ENCODE results near the gene EFCAB6.

The EFCAB6 gene

DNA sequence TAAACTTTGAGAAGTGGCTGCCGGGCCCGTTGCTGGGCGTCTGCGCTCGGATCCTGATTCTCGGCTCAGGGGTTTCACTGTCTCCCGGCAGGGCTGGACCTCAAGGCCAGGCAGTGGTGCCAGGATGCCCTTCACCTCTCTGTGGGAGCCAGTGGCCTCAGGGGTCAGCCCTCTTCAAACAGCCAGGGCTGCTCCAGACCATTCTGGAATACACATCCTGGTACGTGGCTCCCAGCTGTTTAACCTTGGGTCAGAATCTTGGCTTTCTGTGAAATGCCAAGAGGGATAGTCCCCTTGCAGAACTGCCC, 329.8 kb downstream of the EFCAB6 start:
- H3K4me3 ChIP-seq (ENCODE audit: low read depth, low read length) = no peak overlapping the region
- TF ChIP-seq, protein P1, sequence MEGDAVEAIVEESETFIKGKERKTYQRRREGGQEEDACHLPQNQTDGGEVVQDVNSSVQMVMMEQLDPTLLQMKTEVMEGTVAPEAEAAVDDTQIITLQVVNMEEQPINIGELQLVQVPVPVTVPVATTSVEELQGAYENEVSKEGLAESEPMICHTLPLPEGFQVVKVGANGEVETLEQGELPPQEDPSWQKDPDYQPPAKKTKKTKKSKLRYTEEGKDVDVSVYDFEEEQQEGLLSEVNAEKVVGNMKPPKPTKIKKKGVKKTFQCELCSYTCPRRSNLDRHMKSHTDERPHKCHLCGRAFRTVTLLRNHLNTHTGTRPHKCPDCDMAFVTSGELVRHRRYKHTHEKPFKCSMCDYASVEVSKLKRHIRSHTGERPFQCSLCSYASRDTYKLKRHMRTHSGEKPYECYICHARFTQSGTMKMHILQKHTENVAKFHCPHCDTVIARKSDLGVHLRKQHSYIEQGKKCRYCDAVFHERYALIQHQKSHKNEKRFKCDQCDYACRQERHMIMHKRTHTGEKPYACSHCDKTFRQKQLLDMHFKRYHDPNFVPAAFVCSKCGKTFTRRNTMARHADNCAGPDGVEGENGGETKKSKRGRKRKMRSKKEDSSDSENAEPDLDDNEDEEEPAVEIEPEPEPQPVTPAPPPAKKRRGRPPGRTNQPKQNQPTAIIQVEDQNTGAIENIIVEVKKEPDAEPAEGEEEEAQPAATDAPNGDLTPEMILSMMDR (conservative IDR thresholded peaks at IDR 0.05; ENCODE audit: low read depth, low read length) = no peak
- no peak for DNase-seq (ENCODE audit: low read depth)

DNA sequence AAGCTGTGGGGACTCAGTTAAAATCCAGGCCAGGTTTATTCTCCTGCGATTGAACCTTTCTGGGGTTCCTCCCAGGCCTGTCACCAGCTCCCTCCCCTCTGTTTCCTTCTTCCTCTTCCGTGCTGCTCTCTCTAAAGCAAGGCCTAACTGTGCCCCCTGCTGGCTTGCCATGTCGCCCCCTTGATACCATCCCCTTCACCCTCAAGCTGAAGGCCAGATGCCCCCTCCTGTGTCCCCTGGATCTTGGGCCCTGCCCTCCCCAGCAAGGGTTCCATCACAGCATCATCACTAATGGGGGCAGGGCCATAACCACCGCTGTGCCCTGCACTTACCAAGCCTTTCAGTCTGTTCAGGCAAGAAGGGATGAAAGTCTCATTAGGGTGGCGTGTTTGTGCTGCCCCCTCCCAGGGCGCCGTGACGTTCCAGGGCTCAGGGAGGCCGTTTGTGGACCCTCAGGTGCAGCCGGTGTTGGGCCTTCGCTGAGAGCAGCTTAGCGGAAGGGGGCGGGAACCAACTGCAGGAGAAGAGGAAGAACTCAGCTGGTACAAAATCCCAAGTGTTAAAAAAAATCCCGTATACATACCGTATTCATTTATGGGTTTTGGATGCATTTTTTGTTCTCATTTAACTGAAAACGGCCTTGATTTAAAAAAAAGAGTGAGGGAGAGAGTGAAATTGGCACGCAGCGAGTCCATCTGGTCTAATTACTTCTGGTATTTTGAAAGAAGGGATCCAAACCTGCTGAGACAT, 330.4 kb downstream of the EFCAB6 start:
- DNase-seq (ENCODE audit: low read depth) = no peak
- H3K4me3 ChIP-seq (ENCODE audit: low read depth, low read length) = no peak overlapping the region
- TF ChIP-seq, protein P1 (conservative IDR thresholded peaks at IDR 0.05; ENCODE audit: low read depth, low read length) = no peak

GRCh38 chr22:43479962-43480361, 332.1 kb downstream of the EFCAB6 start:
- TF ChIP-seq, protein P1 (conservative IDR thresholded peaks at IDR 0.05; ENCODE audit: low read depth, low read length) = no peak
- no peak overlapping the region for H3K4me3 ChIP-seq (ENCODE audit: low read depth, low read length)
- no peak for DNase-seq (ENCODE audit: low read depth)

DNA sequence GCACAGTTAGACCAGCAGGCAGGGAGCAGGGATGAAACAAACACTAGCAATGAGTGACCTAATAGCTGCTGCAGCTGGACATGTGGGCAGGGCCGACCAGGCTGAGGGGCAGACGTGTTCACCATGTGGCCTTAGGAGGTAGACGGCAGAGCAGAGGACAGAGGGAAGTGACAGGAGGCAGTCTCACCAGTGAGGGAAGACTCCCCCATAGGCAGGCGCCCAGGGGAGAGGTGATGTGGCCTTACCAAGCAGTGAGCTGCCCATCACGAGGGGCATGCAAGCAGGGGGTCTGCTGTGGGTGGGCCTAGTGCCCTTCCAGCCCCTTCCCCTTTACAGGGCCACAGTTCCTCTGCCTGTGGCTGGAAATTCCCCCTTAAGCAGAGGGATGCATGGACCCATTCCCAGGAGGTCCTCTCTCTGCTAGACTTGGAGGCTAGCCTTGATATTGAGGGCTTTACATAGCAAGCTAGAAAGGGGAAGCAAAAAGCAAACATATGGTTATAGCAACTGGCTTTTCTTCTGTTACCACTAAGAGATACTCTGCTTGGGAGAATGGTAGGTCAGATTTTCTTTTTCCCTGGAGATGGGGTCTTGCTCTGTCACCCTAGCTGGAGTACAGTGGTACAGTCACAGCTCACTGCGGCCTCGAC, 332.7 kb downstream of the EFCAB6 start:
- no peak overlapping the region for H3K4me3 ChIP-seq (ENCODE audit: low read depth, low read length)
- no peak for DNase-seq (ENCODE audit: low read depth)
- TF ChIP-seq, protein P1 (conservative IDR thresholded peaks at IDR 0.05; ENCODE audit: low read depth, low read length) = no peak
